ENCODE results near the gene RPL19.

Gene RPL19

GRCh38 chr17:39212195-39212810 lies 12.2 kb downstream of the RPL19 start:
- DNase-seq (ENCODE audit: low read depth in 2 of 2), result peak in 1 of 2 donors; percentile 30
- TF ChIP-seq CTCF (IDR thresholded peaks at IDR 0.05; ENCODE audit: low read depth, low read length), result no peak
- no peak overlapping the region for H3K4me3 ChIP-seq (replicated peaks in 1 of 2; ENCODE audit: low read depth in 2 of 2, low read length in 2 of 2)

- DNase-seq (ENCODE audit: low read depth in 2 of 2), result no peak
- TF ChIP-seq CTCF (IDR thresholded peaks at IDR 0.05; ENCODE audit: low read depth, low read length), result no peak
These were observed 12.9 kb downstream of the RPL19 start for GRCh38 chr17:39212841-39213480.

GRCh38 chr17:39213852-39214251 lies 13.8 kb downstream of the RPL19 start:
- no peak for TF ChIP-seq CTCF (IDR thresholded peaks at IDR 0.05; ENCODE audit: low read depth, low read length)
- H3K4me3 ChIP-seq (replicated peaks in 1 of 2; ENCODE audit: low read depth in 2 of 2, low read length in 2 of 2), result no peak overlapping the region
- peak in 1 of 2 donors; percentile 37 for DNase-seq (ENCODE audit: low read depth in 2 of 2)

More at GRCh38 chr17:39212841-39213480, 12.9 kb downstream of the RPL19 start:
- no peak overlapping the region for H3K4me3 ChIP-seq (replicated peaks in 1 of 2; ENCODE audit: low read depth in 2 of 2, low read length in 2 of 2)

- no peak for DNase-seq (ENCODE audit: low read depth in 2 of 2)
- no peak for TF ChIP-seq CTCF (IDR thresholded peaks at IDR 0.05; ENCODE audit: low read depth, low read length)
- H3K4me3 ChIP-seq (replicated peaks in 1 of 2; ENCODE audit: low read depth in 2 of 2, low read length in 2 of 2), result no peak overlapping the region
These were observed 17.8 kb downstream of the RPL19 start for GRCh38 chr17:39217734-39218369.

GRCh38 chr17:39218906-39219305 lies 18.8 kb downstream of the RPL19 start:
- no peak for DNase-seq (ENCODE audit: low read depth in 2 of 2)
- H3K4me3 ChIP-seq (replicated peaks in 1 of 2; ENCODE audit: low read depth in 2 of 2, low read length in 2 of 2), result no peak overlapping the region
- no peak for TF ChIP-seq CTCF (IDR thresholded peaks at IDR 0.05; ENCODE audit: low read depth, low read length)

GRCh38 chr17:39219647-39220154 lies 19.6 kb downstream of the RPL19 start:
- H3K4me3 ChIP-seq (replicated peaks in 1 of 2; ENCODE audit: low read depth in 2 of 2, low read length in 2 of 2), result no peak overlapping the region
- no peak for DNase-seq (ENCODE audit: low read depth in 2 of 2)
- TF ChIP-seq CTCF (IDR thresholded peaks at IDR 0.05; ENCODE audit: low read depth, low read length), result no peak

Data from cardiac fibroblast (primary cell).